Astrocyte (in vitro differentiated cells and primary cell): Measurements from ENCODE around the gene PAH. TPM values are rescaled to one million over a fixed set of nuclear protein-coding genes. Genes with fewer than 3 reads are reported as not detected.

Experiments
- DNase-seq: peaks from one replicate; pipeline ENCODE4 v3.0.0-alpha.2; 2010; ENCODE audit warnings: low read depth
- FAIRE-seq: peaks from 2 replicates; lab custom pipeline; 2011; peaks lifted over from hg19 to GRCh38; lab: Jason Lieb, UNC
- H2AFZ ChIP-seq: 2 replicates; pipeline ENCODE4 v1.6.0; 2012; ENCODE audit warnings: low read depth, low read length, inconsistent platforms
- H3K27ac ChIP-seq: 2 replicates; pipeline ENCODE4 v1.5.1; 2011; ENCODE audit warnings: low read depth, low read length, inconsistent platforms
- H3K27me3 ChIP-seq: 2 replicates; pipeline ENCODE4 v1.6.0; 2011; ENCODE audit warnings: low read length, inconsistent platforms; ENCODE audit not compliant: insufficient read depth
- H3K36me3 ChIP-seq: 2 replicates; pipeline ENCODE4 v1.5.1; 2011; ENCODE audit warnings: low read length, inconsistent platforms; ENCODE audit not compliant: insufficient read depth
- H3K4me1 ChIP-seq: 2 replicates; pipeline ENCODE4 v1.5.1; 2011; ENCODE audit warnings: low read length, inconsistent platforms; ENCODE audit not compliant: insufficient read depth
- H3K4me2 ChIP-seq: 2 replicates; pipeline ENCODE4 v1.6.0; 2012; ENCODE audit warnings: low read length, inconsistent platforms
- H3K4me3 ChIP-seq: 2 replicates; pipeline ENCODE4 v1.5.1; 2011; ENCODE audit warnings: low read depth, mild to moderate bottlenecking, low read length, inconsistent platforms; ENCODE audit not compliant: insufficient read depth
- H3K79me2 ChIP-seq: 2 replicates; pipeline ENCODE4 v1.6.0; 2012; ENCODE audit warnings: mild to moderate bottlenecking, low read length, inconsistent platforms; ENCODE audit not compliant: insufficient read depth
- H3K9ac ChIP-seq: 2 replicates; pipeline ENCODE4 v1.6.0; 2012; ENCODE audit warnings: mild to moderate bottlenecking, low read length, inconsistent platforms
- H3K9me3 ChIP-seq: 2 replicates; pipeline ENCODE4 v1.5.1; 2012; ENCODE audit warnings: low read depth, mild to moderate bottlenecking, low read length, inconsistent platforms; ENCODE audit not compliant: insufficient read depth
- H4K20me1 ChIP-seq: 2 replicates; pipeline ENCODE4 v1.6.0; 2012; ENCODE audit warnings: low read length, inconsistent platforms; ENCODE audit not compliant: insufficient read depth
- H3K27ac Mint-ChIP-seq: one replicate; pipeline ENCODE4 v1.8.0; 2021; ENCODE audit warnings: mild to moderate bottlenecking, mixed read lengths; ENCODE audit not compliant: unreplicated experiment
- H3K27me3 Mint-ChIP-seq: one replicate; pipeline ENCODE4 v1.8.0; 2021; ENCODE audit warnings: low read depth, mixed read lengths; ENCODE audit not compliant: unreplicated experiment
- H3K36me3 Mint-ChIP-seq: one replicate; pipeline ENCODE4 v1.8.0; 2021; ENCODE audit warnings: low read depth, mixed read lengths; ENCODE audit not compliant: unreplicated experiment
- H3K4me1 Mint-ChIP-seq: one replicate; pipeline ENCODE4 v1.8.0; 2021; ENCODE audit warnings: low read depth, mixed read lengths; ENCODE audit not compliant: unreplicated experiment
- H3K4me3 Mint-ChIP-seq: one replicate; pipeline ENCODE4 v1.8.0; 2021; ENCODE audit warnings: mild to moderate bottlenecking, moderate library complexity, mixed read lengths; ENCODE audit not compliant: unreplicated experiment
- H3K9me3 Mint-ChIP-seq: one replicate; pipeline ENCODE4 v1.8.0; 2021; ENCODE audit warnings: mild to moderate bottlenecking, mixed read lengths; ENCODE audit not compliant: unreplicated experiment
- EZH2 ChIP-seq: IDR thresholded peaks from 2 replicates; pipeline ENCODE4 v1.6.1; 2012; ENCODE audit warnings: mild to moderate bottlenecking, low read length, inconsistent platforms; ENCODE audit not compliant: insufficient read depth
- total RNA-seq: library from RNA; stranded (reverse); gene quantifications from 2 replicates; pipeline ENCODE4 v1.2.1, GENCODE V29; 2021
- TF ChIP-seq, protein P1 (sequence below): IDR thresholded peaks from 2 replicates; pipeline ENCODE4 v1.5.1; 2011; ENCODE audit warnings: low read depth, mild to moderate bottlenecking, inconsistent platforms, low read length, moderate library complexity; ENCODE audit not compliant: insufficient read depth

Gene PAH
- total RNA-seq, 1 donor from 2014 or later = not detected

DNA sequence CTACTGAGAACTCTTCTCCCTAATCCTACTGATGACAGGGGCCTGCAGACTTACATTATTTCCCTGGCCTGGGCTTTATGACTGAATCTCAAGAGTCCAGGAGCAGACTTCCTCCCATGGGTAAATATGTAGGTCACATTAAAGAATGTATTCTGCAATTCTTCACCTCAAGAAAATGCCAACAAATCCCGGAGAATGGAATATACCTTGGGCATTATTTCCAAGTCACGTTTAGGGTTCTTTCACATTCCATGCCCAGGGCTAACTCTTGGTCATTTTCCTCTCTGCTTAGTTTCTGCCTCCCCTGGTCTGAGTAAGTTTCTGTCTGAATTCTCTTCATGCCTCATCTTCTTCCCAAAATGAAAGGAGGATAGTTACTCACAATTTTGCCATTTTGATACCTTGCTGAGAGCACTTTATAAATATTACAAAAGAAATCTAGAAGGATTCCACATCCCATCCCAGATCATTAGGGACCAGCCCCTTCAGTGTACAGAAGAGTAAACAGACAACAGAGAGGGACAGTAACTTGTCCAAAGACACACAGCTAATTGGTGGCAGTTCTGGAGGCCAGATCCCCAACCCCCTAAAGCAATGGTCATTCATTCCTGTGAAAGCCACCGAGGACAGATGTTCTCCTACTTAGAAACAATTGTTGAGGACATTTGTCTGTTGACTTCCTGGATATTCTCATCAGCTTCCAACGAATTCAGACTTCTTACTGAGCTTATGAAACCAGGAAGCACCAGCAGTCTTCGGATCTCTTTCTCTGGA is 605 bp downstream of the PAH start:
- Mint-ChIP-seq H3K4me1 (no peaks in the 10 kb centered on the region), H3K36me3 (no peaks in the 10 kb centered on the region), H3K9me3 (no peaks in the 10 kb centered on the region), H3K4me3 (no peak overlapping the region), H3K27ac (no peak overlapping the region), H3K27me3 (peaks cover 23% of the 10 kb centered on the region)
- H3K9ac ChIP-seq = no peak overlapping the region
- H3K4me2 ChIP-seq = no peak overlapping the region
- no peaks in the 10 kb centered on the region for H3K4me1 ChIP-seq
- TF ChIP-seq, protein P1, sequence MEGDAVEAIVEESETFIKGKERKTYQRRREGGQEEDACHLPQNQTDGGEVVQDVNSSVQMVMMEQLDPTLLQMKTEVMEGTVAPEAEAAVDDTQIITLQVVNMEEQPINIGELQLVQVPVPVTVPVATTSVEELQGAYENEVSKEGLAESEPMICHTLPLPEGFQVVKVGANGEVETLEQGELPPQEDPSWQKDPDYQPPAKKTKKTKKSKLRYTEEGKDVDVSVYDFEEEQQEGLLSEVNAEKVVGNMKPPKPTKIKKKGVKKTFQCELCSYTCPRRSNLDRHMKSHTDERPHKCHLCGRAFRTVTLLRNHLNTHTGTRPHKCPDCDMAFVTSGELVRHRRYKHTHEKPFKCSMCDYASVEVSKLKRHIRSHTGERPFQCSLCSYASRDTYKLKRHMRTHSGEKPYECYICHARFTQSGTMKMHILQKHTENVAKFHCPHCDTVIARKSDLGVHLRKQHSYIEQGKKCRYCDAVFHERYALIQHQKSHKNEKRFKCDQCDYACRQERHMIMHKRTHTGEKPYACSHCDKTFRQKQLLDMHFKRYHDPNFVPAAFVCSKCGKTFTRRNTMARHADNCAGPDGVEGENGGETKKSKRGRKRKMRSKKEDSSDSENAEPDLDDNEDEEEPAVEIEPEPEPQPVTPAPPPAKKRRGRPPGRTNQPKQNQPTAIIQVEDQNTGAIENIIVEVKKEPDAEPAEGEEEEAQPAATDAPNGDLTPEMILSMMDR = no peak
- no peak for TF ChIP-seq EZH2
- no peaks in the 10 kb centered on the region for H3K9me3 ChIP-seq
- FAIRE-seq (no peak), DNase-seq (no peak)
- H3K4me3 ChIP-seq = no peak overlapping the region
- H2AFZ ChIP-seq = no peak overlapping the region
- H3K27ac ChIP-seq = no peak overlapping the region
- no peaks in the 10 kb centered on the region for H4K20me1 ChIP-seq
- no peaks in the 10 kb centered on the region for H3K27me3 ChIP-seq
- no peaks in the 10 kb centered on the region for H3K79me2 ChIP-seq
- no peaks in the 10 kb centered on the region for H3K36me3 ChIP-seq

DNA sequence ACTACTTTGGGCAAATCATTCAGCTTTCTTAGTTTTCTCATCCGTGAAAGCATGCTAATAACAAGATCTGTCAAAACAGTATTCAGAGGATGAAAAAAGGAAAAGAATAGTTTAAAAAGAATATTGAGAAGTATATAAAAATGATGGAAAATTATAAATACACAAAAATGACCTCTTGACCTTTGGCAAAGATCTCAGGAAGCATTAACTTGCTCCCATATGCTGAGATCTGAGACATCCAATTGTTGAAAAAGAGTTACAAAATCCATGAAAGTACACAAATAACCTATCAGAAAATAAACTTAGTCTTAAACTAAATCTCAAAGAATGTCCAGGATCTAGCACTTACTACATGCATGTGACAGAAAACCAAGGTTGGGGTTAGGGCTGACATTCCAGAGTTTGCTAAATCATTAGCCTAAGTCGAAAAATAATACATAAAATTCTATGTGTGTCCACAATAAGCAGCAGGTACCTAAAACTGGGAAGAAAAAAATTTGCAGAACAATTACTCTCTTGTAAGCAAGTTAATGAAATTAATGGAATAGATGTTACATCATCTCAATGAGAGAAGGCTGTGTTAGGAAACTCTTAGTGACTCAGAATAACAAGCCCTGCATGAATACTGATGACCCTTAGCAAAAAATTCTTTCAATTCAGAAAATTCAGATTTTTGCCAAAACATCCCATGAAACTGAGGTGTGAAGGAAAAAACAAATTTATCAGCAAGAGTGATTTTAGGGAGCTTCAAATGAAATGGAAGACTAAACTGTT is 3.4 kb downstream of the PAH start:
- Histone ChIP-seq H4K20me1 (no peaks in the 10 kb centered on the region), H3K79me2 (no peaks in the 10 kb centered on the region), H3K27me3 (no peaks in the 10 kb centered on the region), H3K9ac (no peak overlapping the region), H3K9me3 (no peaks in the 10 kb centered on the region), H3K36me3 (no peaks in the 10 kb centered on the region), H3K4me1 (no peaks in the 10 kb centered on the region), H2AFZ (no peak overlapping the region), H3K4me3 (no peak overlapping the region), H3K27ac (no peak overlapping the region), H3K4me2 (no peak overlapping the region)
- TF ChIP-seq, protein P1 = no peak
- TF ChIP-seq EZH2 = no peak
- Mint-ChIP-seq H3K4me3 (no peak overlapping the region), H3K9me3 (no peaks in the 10 kb centered on the region), H3K27ac (no peak overlapping the region), H3K4me1 (no peaks in the 10 kb centered on the region), H3K27me3 (peaks cover 25% of the 10 kb centered on the region), H3K36me3 (no peaks in the 10 kb centered on the region)
- DNase-seq = no peak
- FAIRE-seq = no peak

DNA sequence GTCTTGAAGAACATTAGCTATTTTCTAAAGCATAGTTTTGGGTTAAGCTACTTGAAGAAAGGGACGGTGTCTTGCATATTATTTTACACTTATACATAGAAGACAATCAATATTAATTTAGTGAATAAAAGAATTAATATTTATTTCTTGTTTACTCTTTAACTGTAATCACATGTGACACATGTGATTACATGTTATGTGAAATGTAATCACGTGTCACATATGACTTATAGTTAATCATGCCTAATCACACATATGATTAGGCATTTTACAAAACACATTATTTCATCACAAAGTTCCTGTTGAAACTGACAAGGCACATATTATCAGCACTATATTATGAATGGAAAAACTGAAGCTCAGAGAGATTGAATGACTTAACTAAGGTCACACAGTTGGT is 4.8 kb downstream of the PAH start:
- H3K9me3 Mint-ChIP-seq = no peaks in the 10 kb centered on the region
- Histone ChIP-seq H3K4me1 (no peaks in the 10 kb centered on the region), H3K4me3 (no peak overlapping the region), H3K79me2 (no peaks in the 10 kb centered on the region), H4K20me1 (no peaks in the 10 kb centered on the region), H3K27me3 (no peaks in the 10 kb centered on the region), H3K36me3 (no peaks in the 10 kb centered on the region), H3K9ac (no peak overlapping the region), H3K9me3 (no peaks in the 10 kb centered on the region), H3K27ac (no peak overlapping the region), H2AFZ (no peak overlapping the region), H3K4me2 (no peak overlapping the region)
- no peak for FAIRE-seq
- H3K4me3 Mint-ChIP-seq = no peak overlapping the region
- H3K27me3 Mint-ChIP-seq = peaks cover 21% of the 10 kb centered on the region
- H3K27ac Mint-ChIP-seq = no peak overlapping the region
- no peaks in the 10 kb centered on the region for H3K4me1 Mint-ChIP-seq
- no peak for DNase-seq
- H3K36me3 Mint-ChIP-seq = no peaks in the 10 kb centered on the region
- no peak for TF ChIP-seq EZH2
- TF ChIP-seq, protein P1 = no peak
